Activated CD8-positive, alpha-beta memory T cell treated with anti-CD3 and anti-CD28 coated beads for 36 hours (primary cell): ENCODE measurements around the gene NAA50. TPM values are rescaled to one million over a fixed set of nuclear protein-coding genes. Genes with fewer than 3 reads are reported as not detected.

ENCODE experiments used
- CTCF ChIA-PET: fragments of 350-600 bp; sonication (Branson Sonifier 250); formaldehyde crosslinking; loops from one replicate; lab custom pipeline; 2021; ENCODE audit warnings: antibody characterized with exemption; lab: Charles Lee
- POLR2A ChIA-PET: fragments of 350-600 bp; sonication (Branson Sonifier 250); formaldehyde crosslinking; loops from one replicate; lab custom pipeline; 2021; ENCODE audit warnings: antibody characterized with exemption; lab: Charles Lee
- total RNA-seq, 2 experiments: library from RNA; stranded (reverse); gene quantifications; one replicate each; pipeline ENCODE4 v1.2.3, GENCODE V29; 2021

The NAA50 gene
- total RNA-seq, 2 experiments from 2014 or later, result 197 to 202 TPM

DNA sequence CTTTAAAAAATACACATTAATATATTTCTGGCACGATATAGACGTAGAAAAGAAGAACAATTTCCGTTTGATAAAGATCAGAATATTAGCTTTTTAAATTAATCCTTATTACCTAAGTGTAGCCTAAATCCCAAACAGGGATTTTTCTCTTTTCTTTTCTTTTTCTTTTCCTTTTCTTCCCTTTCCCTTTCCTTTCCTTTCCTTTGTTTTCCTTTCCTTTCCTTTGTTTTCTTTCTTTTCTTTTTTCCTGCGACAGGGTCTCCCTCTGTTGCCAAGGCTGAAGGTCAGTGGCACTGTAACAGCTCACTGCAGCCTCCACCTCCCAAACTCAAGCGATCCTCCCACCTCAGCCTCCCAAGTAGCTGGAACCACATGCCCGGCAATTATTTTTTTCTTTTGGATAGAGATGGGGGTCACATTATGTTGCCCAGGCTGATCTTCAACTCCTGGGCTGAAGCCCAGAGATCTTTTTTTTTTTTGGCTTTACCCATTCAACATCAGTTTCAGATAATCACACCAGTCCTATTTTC, 47.8 kb downstream of the NAA50 start:
- POLR2A ChIA-PET, result no interaction called here

DNA sequence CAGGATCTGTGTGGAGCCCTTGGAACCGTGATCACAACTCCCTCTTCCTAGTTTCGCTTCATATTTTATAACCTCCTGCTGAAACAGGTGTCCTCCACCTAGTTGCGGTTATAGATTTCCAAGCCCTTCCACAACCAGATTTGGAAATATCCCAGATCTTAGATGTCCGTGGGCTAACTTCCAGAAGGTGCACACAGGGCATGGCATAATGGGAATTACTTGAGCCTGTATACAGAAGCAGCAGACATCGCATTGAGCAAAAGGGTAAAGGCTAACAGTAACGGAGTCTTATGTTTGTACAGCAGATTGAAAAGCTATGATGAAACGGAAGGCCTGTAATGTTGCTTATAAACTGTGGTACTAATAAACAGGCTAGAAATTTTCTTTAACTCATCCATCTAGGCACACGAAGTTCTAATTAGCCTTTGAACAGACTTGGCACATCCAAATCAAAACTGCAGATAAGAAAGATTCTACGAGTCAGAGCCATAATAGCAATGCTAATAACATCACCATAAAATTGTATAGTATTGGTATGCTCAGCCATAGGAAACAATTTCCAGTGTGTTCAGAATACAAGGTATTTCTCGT, 48.5 kb downstream of the NAA50 start:
- CTCF ChIA-PET, result interaction anchor here (0.8 kb wide), 1 partner anchor 48 kb away, joined by 3 read pairs; no protein-coding TSS in a partner anchor
- POLR2A ChIA-PET, result no interaction called here

More for the DNA sequence above, 47.8 kb downstream of the NAA50 start:
- CTCF ChIA-PET, result interaction anchor here (0.8 kb wide), 1 partner anchor 47 kb away, joined by 3 read pairs; no protein-coding TSS in a partner anchor

DNA sequence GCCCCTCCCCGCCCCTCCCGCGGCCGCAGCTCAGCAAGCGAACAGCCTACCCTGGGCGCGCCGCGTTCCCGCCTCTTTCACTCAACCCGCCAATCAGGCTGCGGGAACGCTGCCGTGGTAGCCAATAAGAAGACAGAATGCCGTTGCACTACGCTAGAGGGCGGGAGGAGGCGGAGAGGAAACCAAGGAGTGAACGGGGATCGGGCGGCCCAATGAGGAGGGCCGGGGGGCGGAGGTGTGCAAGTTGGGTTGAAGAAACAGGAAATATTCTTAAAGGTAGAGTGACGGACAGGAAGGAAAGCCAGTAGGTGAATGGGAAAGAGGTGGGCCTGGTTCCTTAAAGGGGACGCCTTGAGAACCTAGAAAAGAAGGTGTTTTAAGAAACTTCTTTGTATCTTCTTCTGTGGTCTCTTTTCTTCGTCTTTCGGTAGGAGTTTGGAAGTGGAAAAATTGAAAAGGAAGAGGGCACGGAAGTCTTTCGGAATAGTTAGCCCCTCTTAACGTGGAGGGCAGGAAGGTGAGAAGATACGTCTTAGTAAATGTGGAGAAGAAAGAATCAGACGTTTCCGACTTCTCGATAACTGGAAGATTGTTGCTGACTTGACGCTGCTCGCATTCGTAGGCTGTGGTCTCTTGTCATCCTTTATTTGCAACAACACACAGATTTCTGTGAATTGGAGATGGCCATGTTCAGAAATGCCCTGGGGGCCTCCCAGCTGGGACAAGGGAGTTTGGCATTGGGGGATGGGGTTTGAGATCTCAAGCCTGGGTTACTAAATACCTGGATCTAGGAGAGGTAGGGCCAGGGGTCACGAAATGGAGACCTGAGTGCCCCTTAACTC, 49.2 kb downstream of the NAA50 start:
- POLR2A ChIA-PET, result interaction anchor here (1.2 to 2.6 kb wide), 3 partner anchors 48 to 182 kb away, joined by 3 to 12 read pairs (median 5); partner anchors contain the start of genes ATP6V1A and SPICE1
- CTCF ChIA-PET, result interaction anchor here (1.2 to 1.6 kb wide), 2 partner anchors 17 to 49 kb away, joined by 3 to 4 read pairs; partner anchors contain the start of gene NAA50

DNA sequence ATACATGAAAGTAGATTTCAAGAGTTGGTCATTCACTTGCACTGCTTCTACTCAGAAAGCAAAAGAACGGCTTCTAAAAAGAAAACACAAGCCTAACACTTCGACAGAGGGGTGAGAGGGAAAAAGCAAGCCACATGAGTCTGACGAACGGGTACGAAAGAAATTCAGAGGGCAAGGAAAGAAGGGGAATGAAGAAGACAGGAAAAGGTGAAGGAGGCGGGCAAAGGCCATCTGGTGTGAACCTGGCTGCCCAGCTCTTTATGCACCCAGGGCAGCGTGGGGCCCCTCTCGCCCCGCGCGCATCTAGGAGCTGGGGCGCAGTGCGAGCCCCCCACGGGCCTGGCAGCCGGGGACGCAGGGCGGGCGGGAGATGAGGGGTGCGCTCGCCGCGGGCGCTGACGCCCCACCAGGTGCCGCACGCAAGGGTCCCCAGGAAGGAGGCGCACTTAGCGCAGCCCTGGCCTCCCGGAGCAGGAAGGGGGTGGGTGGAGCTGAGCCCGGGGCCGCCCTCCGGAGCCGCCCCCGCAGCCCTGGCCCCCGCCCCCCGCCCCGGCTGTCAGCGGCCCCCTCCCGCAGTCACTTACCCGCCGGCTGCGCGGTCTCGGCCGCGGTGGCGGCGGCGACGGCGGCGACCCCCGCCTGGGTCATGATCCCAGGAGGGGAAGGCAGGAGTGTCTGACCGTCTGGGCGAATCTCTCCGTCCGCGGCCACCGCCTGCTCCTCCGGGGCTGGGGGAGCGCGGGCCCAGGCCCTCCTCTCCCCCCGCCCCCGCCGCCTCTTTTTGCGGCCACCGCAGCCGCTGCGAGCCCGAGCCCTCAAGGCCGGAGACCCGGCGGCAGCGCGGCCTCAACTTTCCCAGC, 50.0 kb downstream of the NAA50 start, which contains the start of gene USF3:
Gene USF3, minus strand, starts transcription at position 857 of the 860 bp plus-strand sequence. CDS start 21,764 bp downstream, outside the sequence.
- POLR2A ChIA-PET, result interaction anchor here (0.8 to 2.6 kb wide), 4 partner anchors 22 to 181 kb away, joined by 3 to 12 read pairs (median 4); partner anchors contain the start of genes ATP6V1A and SPICE1
- CTCF ChIA-PET, result interaction anchor here (1.2 to 1.6 kb wide), 2 partner anchors 17 to 50 kb away, joined by 3 to 4 read pairs; partner anchors contain the start of gene NAA50

DNA sequence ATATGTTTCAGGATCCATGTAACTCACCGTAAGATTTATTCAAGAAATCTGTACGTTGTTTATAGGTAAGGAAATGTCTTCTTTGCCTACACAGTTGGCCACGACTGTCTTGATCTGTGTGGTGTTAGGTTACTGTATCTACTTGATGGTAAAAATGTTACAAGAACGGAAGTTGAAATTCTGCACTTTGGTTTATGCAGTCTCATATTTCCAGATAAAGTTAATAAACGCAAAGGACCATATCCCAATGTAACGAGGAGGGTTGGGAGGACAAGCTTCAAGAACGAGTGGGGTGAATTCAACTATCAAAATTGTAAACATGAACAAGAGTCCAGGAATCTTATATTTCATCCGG, 50.6 kb downstream of the NAA50 start:
- POLR2A ChIA-PET, result interaction anchor here (0.8 to 2.6 kb wide), 4 partner anchors 23 to 181 kb away, joined by 3 to 12 read pairs (median 4); partner anchors contain the start of genes ATP6V1A and SPICE1
- CTCF ChIA-PET, result interaction anchor here (1.2 to 1.6 kb wide), 2 partner anchors 18 to 51 kb away, joined by 3 to 4 read pairs; partner anchors contain the start of gene NAA50

DNA sequence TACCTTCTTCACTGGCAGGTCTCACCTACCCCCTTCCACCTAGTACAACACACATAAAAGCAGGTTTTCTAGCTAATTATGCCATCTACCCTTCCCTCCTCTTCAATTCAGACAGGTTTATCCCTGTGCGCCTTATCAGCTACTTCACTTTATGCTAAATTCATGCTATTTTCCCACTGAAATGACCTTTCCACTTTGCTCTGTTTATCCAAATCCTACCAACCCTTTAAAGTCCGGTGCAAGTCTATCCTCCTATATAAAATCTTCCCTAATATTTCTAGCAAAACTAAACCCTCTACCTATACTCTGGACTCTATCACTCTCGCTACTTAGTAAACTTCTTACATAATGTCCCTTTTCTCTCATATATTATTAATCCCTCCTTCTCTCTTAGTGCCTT, 55.6 kb downstream of the NAA50 start:
- CTCF ChIA-PET, result no interaction called here

DNA sequence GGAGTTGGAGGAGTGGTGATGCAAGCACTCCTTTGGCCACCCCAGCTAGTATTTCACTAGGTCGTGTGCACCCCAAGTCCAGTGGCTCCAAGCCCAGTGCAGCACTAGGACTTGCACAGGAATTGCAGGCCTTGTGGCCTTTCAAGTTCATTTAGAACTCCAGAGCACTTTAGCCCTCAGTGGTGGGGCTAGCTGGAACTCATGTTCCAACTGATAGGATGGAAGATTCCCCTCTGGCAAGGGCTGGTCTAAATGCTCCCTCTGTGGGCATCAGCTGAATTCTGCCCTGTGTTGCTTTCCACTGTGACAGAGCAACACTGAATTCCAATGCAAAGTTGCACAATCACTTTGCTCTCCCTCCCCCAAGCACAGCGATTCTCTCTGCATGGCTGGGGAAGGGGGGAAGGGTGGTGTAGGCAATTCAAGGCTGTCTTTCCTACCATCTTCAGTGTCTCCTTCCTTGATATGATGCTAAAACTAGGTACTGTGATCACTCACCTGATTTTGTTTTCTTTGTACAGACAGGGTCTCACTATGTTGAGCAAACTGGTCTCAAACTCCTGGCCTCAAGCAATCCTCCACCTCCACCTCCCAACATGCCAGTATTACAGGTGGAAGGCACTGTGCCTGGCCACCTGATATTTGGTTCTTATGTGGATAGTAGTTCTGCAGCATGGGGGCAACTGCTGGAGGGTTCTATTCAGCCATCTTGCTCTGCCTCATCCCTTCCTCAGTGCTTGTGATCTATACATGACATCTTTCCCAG, 59.9 kb downstream of the NAA50 start:
- ChIA-PET CTCF (no interaction called here), POLR2A (no interaction called here)

More for the DNA sequence above, 55.6 kb downstream of the NAA50 start:
- POLR2A ChIA-PET, result no interaction called here

DNA sequence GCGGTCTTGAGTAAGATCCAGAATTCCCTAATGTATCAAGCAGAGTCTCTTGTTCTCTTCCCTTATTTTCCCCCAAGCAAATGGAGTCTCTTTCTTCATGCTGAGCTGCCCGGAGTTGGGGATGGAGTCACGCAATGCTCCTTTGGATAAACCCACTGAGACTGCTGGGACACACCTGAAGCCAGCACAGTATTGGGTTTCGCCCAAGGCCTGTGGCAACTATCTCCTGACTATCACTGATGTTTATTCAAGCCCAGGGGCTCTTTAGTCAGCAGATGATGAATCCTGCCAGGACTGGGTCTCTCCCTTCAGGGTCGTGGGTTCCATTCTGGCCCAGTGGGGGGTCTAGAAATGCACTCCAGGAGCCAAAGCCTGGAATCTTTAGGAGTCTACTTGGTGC, 60.9 kb downstream of the NAA50 start:
- CTCF ChIA-PET, result no interaction called here
- POLR2A ChIA-PET, result no interaction called here

DNA sequence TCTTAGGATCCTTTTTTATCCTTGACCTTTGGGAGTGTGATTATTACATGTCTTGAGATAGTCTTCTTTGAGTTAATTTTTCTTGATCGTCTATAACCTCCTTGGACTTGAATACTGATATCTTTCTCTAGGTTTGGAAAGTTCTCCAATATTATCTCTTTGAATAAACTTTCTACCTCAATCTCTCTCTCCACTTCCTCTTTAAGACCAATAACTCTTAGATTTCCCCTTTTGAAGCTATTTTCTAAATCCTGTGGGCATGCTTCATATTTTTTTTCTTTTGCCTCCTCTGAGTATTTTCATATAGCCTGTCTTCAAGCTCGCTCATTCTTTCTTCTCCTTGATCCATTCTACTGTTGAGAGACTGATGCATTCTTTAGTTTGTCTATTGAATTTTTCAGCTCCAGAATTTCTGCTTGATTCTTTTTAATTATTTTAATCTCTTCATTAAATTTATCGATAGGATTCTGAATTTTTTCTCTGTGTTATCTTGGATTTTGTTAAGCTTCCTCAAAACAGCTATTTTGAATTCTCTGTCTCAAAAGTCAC, 61.7 kb downstream of the NAA50 start:
- ChIA-PET CTCF (no interaction called here), POLR2A (no interaction called here)

DNA sequence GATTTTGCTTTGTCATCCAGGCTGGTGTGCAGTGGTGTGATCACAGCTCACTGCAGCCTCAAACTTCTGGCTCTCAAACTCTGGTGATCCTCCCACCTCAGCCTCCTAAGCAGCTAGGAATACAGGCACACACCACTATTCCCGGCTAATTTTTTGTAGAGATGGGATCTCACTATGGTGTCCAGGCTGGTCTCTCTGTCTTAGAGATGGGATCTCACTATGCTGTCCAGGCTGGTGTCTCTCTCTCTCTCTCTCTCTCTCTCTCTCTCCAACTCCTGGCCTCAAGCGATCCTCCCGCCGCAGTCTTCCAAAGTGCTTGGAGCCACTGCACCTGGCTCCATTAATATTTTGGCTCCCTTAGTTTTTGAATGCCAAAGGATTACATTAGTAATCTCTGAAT, 67.3 kb downstream of the NAA50 start:
- CTCF ChIA-PET, result no interaction called here
- POLR2A ChIA-PET, result no interaction called here

DNA sequence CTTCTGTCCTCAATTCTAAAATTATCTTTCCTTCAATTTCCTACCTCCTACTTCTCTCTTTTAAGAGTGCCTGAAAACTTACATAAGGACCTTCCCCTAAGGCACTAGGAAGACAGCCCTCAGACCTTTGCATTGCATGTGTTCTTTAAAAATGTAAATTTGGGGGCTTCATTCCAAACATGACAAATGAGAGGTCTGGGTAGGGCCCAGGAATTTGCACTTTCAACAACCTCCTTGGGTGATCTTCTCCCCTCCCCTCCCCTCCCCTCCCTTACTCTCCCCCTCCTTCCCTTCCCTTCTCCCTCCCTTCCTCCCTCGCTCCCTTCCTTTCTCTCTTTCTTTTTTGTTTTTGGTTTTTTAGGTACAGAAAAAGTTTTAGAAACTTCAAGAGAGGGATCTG, 68.3 kb downstream of the NAA50 start:
- CTCF ChIA-PET, result no interaction called here
- POLR2A ChIA-PET, result no interaction called here

DNA sequence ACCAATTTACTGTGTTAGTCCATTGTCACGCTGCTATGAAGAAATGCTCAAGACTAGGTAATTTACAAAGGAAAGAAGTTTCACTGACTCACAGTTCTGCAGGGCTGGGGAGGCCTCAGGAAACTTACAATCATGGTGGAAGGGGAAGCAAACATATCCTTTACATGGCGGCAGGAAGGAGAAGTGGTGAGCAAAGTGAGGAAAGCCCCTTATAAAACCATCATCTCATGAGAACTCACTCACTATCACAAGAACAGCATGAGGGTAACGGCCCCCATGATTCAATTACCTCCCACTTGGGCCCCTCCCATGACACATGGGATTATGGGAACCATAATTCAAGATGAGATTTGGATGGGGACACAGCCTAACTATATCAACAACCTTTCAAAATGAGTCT, 69.8 kb downstream of the NAA50 start:
- ChIA-PET CTCF (no interaction called here), POLR2A (no interaction called here)

DNA sequence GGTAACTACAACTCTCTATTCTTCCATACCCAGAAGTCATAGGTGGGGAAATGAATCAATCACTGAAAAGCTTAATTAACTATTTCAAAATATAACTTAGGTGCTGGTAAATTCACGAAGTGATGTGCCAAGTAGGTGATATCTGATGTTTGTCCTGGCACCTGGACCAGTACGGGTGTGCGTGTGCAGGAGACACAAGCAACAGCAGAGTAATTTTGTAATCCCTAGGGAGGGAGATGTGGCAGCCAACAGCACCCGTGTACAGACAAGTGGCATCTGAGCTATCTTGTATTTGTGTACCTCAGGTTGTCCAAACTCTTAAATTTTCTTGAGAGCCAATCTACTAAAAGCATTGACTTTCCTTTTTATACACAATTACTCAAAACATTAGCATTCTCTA, 72.5 kb downstream of the NAA50 start:
- CTCF ChIA-PET, result no interaction called here
- POLR2A ChIA-PET, result no interaction called here

DNA sequence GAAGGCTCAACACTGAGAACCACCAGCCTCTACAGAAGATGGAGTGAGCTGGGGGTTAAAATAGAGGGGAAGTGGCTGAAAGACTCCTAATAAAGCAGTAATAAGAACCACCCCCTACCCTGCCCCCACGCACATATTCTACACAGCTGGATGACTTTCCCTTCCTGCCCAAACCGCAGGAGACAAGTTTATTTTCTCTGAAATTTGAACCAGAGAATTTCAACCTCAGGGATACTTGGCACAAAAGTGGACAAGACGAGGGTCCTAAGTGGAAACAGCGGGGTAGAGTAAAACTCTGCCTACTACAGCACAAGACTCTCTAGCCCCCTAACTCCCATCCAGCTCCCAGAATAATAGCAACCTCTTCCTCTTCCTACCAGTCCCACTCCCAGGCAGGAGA, 78.0 kb downstream of the NAA50 start:
- CTCF ChIA-PET, result interaction anchor here (0.7 kb wide), 1 partner anchor 100 kb away, joined by 4 read pairs; no protein-coding TSS in a partner anchor
- POLR2A ChIA-PET, result interaction anchor here (0.6 kb wide), 1 partner anchor 15 kb away, joined by 4 read pairs; no protein-coding TSS in a partner anchor
